ENCODE measurements around the gene MPP3. TPM values are rescaled to one million over a fixed set of nuclear protein-coding genes. Genes with fewer than 3 reads are reported as not detected.

Gene MPP3
- polyA plus RNA-seq, 3 donors: 4.9 to 7.0 (median 5.6) TPM

- WGBS, 3 donors: 82 to 87% (median 86%) methylated on average over 4 of the region's 4 CpGs
- no peak overlapping the region for H3K27ac ChIP-seq (ENCODE audit: low read depth, low read length)
These were observed 31.4 kb upstream of the MPP3 start for GRCh38 chr17:43864161-43864984.

- no peak overlapping the region for H3K27ac ChIP-seq (ENCODE audit: low read depth, low read length)
- WGBS, 3 donors: 64 to 78% (median 77%) methylated on average over 9 of the region's 9 CpGs
These were observed 29.0 kb upstream of the MPP3 start for GRCh38 chr17:43861960-43862359.

GRCh38 chr17:43860927-43861622, 28.1 kb upstream of the MPP3 start:
- WGBS, 3 donors: 43 to 66% (median 48%) methylated on average over 9 of the region's 9 CpGs
- H3K27ac ChIP-seq (ENCODE audit: low read depth, low read length): no peak overlapping the region

GRCh38 chr17:43860077-43860725, 27.3 kb upstream of the MPP3 start:
- H3K27ac ChIP-seq (ENCODE audit: low read depth, low read length): no peak overlapping the region
- 75 to 81% (median 78%) methylated on average over 12 of the region's 12 CpGs for WGBS, 3 donors

- 56 to 59% (median 58%) methylated on average over 11 to 12 of the region's 12 CpGs for WGBS, 3 donors
- H3K27ac ChIP-seq (ENCODE audit: low read depth, low read length): no peak overlapping the region
These were observed 25.1 kb upstream of the MPP3 start for GRCh38 chr17:43857957-43858600.

DNA sequence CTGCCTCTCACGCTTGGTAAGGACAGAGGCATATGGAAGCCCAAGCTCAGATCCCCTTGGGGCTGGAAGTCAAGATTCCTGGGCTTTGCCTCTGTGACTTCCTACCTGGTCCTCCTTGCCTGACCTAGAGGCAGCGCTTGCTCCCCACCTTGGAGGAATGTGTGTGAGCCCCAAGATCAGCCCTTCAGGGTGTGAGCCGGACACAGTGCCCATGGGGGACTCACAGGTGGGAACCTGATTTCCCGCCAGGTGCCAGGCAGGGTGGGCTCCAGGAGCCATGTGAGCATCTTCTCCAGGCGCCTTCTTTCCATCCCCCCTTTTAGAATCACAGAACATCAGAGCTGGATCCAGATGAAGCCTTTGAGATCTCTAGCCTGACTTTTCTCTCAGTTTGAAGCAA, 24.2 kb upstream of the MPP3 start:
- WGBS, 3 donors: 91 to 94% (median 93%) methylated on average over 5 of the region's 5 CpGs

DNA sequence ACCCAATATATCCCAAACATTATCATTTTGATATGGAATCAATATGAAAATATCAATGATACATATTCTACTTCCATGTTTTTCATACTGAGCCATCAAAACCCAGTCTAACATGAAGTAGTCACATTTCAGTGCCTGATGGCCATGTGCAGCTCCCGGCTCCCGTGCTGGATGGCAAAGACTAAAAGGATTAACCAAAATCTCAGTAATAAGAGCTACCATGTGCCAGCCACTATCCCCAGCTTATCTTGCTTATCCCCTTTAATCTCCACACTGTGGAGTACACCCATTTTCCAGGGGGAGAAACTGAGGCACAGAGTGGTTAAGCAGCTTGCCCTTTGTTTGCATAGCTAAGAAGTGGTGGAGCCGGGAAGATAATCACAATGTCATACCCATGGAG, 23.2 kb upstream of the MPP3 start:
- WGBS, 3 donors: 84 to 92% (median 85%) methylated on average over 3 of the region's 3 CpGs
- H3K27ac ChIP-seq (ENCODE audit: low read depth, low read length): no peak overlapping the region

More for the DNA sequence above, 24.2 kb upstream of the MPP3 start:
- no peak overlapping the region for H3K27ac ChIP-seq (ENCODE audit: low read depth, low read length)

DNA sequence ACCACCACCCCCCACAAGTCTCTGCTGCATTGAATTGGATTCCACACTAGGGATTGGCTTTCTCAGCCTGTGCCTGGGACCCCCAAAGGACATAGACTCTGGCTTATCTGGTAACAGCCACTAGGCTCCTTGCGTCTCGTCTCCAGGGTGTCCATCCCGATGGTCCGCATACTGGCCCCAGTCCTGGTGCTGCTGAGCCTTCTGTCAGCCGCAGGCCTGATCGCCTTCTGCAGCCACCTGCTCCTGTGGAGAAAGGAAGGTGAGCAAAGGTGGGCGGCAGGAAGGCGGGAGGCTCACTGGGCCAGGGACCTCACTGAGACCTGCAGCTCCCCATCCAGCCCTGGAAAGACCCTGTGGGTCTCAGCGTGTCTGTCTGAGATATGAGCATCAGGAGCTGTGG, 22.1 kb upstream of the MPP3 start:
- WGBS, 3 donors: 75 to 88% (median 88%) methylated on average over 9 of the region's 9 CpGs
- no peak overlapping the region for H3K27ac ChIP-seq (ENCODE audit: low read depth, low read length)

DNA sequence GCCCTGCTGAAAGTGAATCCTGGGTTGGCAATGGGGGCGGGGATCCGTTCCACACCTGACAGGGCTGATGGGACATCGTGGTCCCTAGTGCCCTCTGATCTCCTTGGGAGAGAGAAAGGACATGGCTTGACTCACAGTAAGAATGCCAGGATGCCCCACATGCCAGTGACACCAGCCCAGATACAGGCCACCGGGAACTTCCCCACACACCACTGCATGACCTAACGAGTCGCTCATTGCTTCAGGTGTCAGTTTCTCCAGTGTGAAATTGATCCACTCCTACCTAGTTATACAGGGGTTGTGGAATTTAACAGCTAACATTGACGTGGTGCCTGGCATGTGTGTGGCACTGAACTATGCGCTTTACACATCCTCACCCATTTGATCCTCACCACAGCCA, 21.6 kb upstream of the MPP3 start:
- 59 to 83% (median 79%) methylated on average over 8 of the region's 8 CpGs for WGBS, 3 donors
- H3K27ac ChIP-seq (ENCODE audit: low read depth, low read length): no peak overlapping the region

- H3K27ac ChIP-seq (ENCODE audit: low read depth, low read length): no peak overlapping the region
- WGBS, 3 donors: 73 to 83% (median 73%) methylated on average over 7 of the region's 7 CpGs
These were observed 20.6 kb upstream of the MPP3 start for GRCh38 chr17:43853546-43853945.

DNA sequence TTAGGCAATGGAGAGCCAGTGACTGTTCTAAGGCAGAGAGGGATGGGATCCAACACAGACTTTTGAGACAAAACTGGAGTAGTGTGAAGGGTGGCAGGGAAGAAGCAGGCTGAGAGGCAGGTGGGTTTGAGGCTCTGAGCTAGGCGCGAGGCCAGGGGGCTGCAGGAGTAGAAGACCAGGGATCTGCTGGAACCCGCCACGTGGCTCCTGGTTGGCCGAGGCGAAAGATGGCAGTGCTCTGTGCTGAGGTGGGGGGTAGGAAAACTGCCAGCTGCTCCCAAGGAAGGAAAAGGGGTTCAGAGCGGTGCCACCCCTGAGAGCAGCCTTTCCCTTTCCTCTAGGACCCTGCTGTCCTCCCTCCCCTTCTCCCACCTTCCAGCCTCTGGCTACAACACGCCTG, 19.6 kb upstream of the MPP3 start:
- WGBS, 3 donors: 89 to 92% (median 90%) methylated on average over 8 of the region's 8 CpGs
- no peak overlapping the region for H3K27ac ChIP-seq (ENCODE audit: low read depth, low read length)

- H3K27ac ChIP-seq (ENCODE audit: low read depth, low read length): no peak overlapping the region
- 76 to 84% (median 80%) methylated on average over 8 of the region's 8 CpGs for whole genome bisulfite sequencing, 3 donors
These were observed 16.2 kb upstream of the MPP3 start for GRCh38 chr17:43849116-43849515.

GRCh38 chr17:43848601-43849000, 15.7 kb upstream of the MPP3 start:
- H3K27ac ChIP-seq (ENCODE audit: low read depth, low read length): no peak overlapping the region
- 74 to 89% (median 78%) methylated on average over 10 of the region's 10 CpGs for WGBS, 3 donors

DNA sequence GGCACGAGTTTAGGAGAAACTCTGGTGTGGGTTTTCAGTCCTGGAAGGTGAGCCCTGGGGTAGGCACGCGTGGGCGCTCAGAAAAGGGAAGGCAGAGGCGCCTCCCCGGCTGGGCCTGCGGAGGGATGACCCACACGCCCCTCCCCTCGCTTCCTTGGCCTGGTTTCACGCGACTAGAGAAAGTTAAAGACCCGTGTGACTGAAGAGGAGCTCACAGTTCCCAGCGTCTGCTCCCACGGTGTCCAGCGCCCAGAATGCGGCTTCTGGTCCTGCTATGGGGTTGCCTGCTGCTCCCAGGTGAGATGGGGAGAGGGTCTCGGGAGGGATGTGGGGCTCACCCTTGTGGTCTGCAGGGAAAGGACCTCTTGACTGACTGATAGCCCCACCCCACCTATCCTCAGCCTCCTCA, 14.0 kb upstream of the MPP3 start, which contains the start of gene CD300LG:
TSS of gene CD300LG (plus strand) at position 214 of the 409 bp plus-strand sequence. CDS start at position 255, 41 bp downstream.
- H3K27ac ChIP-seq (ENCODE audit: low read depth, low read length): no peak within 1 kb of the TSS
- 14 to 37% (median 15%) methylated on average over 14 to 17 of the region's 17 CpGs for WGBS, 3 donors

DNA sequence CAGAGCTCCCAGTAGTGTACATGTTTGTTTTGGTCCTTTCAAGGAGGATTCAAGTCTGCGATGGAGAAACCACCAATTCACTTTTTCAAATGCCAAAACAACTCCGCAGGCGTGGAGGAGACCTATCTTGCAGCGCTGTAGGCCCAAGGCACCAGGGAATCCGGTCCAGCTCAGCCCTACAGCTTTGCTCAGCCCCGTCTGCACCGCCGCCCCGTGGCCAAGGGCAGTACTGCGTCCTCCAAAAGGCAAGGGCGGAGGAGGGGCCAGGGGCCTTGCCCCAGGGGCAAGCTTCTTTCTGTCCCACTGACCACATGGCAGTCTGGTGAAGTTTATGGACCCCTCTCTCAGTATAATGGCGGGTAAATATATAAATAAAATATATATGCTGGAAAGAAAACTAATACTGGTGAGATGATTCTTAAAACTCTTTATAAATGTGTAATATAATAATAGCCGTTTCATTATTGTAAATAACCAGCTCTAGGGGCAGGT, 13.3 kb upstream of the MPP3 start:
- 8 to 11% (median 9%) methylated on average over 13 of the region's 13 CpGs for WGBS, 3 donors
- no peak overlapping the region for H3K27ac ChIP-seq (ENCODE audit: low read depth, low read length)

GRCh38 chr17:43845766-43846165, 12.8 kb upstream of the MPP3 start:
- 45 to 57% (median 47%) methylated on average over 4 of the region's 4 CpGs for WGBS, 3 donors
- no peak overlapping the region for H3K27ac ChIP-seq (ENCODE audit: low read depth, low read length)

DNA sequence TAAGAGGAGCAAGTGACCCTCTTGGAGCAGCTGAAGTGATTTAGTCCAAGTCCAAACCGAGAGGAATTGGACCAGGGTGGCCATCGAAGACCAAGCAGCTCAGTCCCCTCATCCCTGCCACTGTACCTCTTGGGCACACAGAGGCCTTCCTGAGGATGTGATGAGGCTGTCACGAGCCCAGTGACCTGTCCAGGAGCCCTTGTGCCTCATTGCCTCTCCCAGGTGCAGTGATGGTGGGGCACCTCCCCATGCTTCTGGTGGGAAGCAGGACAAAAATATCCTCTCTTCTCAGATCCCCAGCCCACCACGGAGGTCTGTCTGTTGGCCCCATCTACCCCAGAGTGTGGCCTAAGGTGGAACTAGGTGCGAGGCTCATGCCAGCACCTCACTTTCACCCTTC, 11.3 kb upstream of the MPP3 start:
- no peak overlapping the region for H3K27ac ChIP-seq (ENCODE audit: low read depth, low read length)
- 60 to 88% (median 86%) methylated on average over 5 of the region's 5 CpGs for WGBS, 3 donors

GRCh38 chr17:43842975-43843325, 10.0 kb upstream of the MPP3 start:
- 63 to 69% (median 64%) methylated on average over 7 of the region's 7 CpGs for WGBS, 3 donors
- H3K27ac ChIP-seq (ENCODE audit: low read depth, low read length): no peak overlapping the region
